DMS 273 treated with DMSO at 0.1 percent for 48 hours (cell line): ENCODE data around the gene TNFRSF21.

Experiments used
- DNase-seq: peaks from one replicate; lab custom pipeline; 2025; lab: John Stamatoyannopoulos, UW

TNFRSF21 gene

DNA sequence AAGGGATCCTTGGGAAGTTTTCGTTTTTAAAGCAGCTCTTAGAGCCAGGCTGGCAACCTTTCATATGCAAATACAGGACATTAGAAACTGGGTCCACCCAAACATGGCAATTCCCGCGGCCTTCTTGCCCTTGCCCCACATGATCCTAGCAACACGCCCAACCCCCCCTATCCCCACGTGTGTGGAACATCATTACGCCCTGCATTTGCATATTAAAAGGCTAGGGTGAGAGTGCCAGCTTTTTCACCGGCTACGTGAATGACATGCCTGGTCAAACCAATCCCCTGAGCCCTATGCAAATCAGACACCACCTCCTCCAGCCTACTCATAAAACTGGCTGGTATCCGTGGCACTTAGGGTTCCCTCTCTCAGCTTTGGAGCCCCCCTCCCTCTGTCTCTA, 88.1 kb downstream of the TNFRSF21 start:
- no peak for DNase-seq

DNA sequence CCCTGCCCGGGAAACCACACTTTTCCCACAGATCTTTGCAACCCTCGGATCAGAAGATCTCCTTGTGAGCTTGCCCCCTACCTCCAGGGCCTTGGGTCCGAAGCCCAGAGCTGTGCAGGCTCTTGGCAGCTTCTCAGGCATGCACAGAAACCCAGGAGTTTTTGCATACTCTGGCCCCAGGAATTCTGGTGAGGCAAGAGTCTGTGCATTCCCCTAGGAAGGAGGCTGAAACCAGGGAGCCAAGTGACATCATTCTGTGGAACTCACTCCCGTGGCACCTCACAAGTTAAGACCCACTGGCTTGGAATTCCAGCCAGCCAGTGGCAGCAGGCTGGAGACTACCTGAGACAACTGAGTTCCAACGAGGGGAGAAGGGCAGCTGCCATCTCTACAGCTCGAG, 100.1 kb downstream of the TNFRSF21 start:
- DNase-seq: no peak

DNA sequence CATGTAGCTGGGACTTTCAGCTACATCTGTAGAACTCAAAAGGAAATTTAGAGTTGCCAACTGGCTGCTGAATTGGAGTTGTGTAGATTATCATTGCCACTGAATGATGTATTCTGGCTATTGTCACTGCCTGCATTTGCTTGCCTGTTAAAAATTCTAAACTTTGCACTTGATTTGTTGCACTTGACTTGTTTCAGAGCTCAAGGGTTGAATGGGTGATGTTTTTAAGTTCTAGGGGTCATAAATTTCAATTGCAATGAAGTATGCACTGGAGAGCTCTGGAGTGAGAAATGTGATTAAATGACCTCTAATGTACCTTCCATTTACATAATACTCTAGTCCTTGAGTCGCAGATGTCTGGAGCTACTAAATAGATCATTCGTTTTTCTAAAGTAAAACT, 102.4 kb downstream of the TNFRSF21 start:
- no peak for DNase-seq

DNA sequence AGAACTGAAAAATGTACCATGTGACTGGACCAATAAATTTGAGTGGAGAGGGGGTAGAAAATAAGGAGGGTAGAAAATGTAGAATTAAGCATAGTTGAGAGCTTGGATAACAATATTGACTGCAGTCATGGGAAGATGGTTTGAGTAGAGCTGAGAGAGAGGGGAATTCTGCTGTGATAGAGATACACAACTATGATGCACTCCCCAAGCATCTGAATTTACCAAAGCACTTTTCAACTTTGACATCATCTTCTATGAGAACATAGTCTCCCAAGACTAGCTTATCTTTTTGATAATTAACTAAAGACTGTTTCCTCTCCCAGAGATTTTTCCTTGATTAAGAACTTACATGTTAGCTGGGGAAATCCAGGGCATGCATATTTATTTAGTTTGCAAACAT, 103.1 kb downstream of the TNFRSF21 start:
- DNase-seq: no peak

DNA sequence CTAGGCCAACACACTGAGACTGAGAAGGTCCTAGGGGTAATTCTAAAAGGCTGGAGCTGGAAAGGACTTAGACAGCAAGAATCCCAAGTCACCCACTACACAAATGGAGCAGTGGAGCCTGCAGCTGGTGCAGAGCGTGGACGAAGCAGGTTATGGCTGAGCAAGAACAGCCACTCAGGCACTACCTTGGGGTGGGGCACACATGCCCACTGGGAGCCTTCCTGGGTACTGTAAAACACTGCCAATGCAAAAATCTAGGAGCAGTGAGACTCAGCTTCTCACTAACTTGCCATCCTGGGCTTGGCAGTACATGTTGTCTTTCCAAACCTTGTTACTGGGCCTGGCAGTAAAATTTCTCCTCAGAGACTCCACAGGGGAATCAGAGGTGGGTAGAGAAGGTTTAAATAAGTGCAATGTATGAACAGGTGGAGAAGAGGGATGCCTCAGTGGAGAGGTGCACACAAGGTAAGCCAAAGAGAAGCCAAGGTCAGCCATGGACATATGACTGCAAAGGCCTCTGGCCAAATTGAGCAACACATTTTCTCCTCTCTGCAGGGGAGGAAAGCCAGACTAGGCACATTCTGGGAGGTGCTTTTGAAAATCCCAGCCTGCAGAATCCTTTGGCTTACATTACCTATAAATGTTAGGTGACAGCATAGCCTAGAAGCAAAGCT, 105.6 kb downstream of the TNFRSF21 start:
- no peak for DNase-seq

DNA sequence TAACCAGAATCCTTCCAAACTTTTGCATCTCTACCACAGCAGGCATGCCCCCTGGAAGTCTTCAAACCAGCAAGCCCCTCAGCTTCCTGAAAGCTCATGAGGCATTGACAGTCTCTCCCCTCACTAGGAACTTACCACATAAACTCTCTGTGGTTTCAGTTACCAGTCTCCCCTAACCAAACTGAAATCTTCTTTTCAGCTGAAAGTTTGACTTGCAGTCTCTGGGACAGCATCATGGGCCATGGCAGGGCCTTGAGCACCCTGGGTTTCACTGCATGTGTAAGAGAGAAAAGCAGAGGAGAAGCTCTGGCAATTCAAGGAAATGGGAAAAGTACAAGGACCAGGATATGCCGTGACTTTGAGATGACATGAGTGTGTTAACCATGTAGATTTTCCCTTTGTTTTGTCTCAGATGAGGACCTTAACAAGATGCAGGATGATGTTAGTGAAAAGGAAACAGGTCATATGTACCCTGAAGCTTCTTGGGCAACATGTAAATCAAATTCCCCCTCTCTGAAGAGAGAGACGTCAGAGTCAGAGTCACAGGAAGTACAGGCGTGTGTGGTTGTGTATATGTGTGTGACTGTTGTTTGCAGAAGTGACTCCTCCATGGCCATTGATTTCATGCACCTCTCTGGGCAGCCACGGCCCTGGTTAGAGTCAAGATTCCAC, 106.3 kb downstream of the TNFRSF21 start:
- no peak for DNase-seq

DNA sequence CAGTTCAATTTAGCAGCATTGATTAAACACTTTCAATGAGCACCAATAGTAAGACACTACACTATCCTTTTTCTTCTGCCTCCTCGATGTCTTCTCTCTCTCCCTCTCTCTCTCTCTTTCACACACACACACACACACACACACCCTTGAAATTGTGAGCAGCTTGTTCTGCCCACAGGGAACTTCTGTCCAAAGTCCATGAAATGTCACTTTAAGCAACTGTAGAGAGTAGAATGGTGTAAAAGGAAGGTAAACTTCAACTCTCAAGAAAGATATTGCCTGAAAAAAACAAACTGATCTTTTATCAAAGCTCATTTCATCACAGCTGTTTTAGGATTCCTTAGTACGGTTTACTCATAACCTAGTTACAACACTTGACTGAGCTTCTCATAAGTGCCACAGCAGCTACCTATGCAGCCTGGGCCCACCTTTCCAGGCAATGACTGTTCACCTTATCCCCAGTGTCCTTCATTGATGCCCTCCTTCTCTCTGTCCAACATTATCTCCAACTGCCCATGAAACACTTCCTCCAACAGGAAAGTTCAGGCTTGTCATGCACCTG, 107.0 kb downstream of the TNFRSF21 start:
- no peak for DNase-seq

DNA sequence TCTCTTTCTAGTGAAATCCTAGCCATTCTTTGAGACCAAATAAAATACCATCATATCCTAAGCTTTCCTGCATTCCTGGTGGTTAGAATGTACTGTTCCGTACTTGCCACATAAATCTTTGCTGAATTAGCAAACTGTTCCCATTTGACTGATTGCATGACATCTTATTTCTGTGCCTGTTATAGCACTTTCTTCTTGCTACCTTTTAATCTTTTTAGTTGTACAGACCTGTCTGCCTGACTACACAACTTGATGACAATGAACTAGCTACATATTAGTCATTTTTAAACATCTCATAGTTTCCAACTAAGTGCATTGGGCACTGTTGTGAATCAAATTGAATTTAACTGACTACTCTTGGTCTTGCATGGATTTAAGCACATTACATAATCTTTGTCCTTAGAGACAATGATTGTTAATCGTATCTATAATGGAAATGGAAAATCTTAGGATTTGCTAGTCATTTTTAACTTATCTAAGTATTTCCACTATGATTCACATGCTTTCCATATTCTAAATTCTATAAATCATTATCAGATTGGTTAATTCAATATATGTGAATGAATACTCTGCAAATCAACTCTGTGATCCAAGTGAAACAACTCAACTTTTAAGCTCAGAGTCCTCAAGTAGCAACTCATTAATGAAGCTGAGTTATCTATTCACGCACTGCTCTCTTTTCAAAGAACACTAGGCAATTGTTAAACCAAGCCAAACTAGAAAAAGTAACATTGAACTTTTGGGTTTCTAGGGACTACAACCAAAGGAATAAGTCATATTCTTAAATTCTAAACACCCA, 109.0 kb downstream of the TNFRSF21 start:
- no peak for DNase-seq

DNA sequence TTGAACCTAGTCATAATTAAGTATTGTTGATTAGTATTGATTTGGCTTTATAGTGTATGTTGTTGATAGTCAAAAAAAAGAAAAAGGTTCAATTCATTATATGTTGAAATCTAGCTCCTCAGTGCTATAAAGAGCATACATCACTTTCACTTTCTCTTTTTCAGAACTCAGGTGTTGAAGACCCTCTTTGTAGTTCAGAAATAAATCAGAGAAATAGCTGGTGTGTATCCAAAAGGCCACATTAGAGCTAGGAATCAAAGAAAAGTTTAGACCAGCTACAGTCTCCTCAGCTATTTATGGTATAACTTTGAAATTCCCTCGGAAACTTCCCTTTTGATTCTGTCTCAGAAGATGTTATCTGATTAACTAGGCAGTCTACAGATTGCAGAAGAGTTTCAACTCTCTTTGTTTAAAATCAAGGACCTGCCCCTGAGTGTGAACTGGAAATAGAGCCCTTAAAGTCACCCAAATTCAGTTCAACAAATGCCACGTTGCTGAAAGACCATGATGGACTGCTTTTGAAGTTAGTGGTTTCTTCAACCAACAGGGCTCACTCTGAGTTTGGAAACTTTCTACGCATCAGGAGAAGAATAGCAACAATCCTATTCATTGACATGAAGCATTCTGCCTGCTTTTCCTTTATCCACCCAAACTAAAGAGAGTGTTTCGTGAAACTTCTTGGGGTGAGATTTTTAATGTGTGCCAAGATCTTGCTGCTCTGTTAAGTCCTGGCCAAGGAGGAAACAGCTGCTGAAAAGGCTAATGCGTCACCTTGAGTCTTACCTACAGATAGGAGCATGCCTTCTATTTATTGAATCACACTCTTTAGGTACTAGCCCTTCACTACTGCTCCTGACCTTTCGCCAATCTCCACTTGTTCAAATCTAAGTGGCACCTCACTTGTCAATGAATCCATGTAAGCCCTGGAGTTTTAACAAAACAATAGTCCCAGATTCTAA, 111.7 kb downstream of the TNFRSF21 start:
- no peak for DNase-seq

DNA sequence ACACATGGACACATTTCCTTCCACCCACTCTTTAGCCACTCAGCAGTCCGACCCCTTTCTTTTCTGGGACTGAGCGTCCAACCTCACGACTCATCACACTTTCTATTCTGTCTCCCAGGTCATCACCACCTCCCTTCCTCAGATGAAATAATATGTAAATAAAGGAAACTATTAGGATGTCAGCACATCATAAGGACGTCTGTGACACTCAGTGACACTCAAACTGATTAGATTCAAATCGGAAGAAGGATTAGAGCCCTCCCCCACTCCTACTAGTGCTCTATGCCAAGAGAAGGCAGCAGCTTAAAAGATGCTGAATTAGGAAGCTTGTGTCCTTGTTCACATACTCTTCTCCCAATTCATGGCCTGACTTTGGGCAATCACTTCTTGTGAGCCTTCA, 113.6 kb downstream of the TNFRSF21 start:
- no peak for DNase-seq

DNA sequence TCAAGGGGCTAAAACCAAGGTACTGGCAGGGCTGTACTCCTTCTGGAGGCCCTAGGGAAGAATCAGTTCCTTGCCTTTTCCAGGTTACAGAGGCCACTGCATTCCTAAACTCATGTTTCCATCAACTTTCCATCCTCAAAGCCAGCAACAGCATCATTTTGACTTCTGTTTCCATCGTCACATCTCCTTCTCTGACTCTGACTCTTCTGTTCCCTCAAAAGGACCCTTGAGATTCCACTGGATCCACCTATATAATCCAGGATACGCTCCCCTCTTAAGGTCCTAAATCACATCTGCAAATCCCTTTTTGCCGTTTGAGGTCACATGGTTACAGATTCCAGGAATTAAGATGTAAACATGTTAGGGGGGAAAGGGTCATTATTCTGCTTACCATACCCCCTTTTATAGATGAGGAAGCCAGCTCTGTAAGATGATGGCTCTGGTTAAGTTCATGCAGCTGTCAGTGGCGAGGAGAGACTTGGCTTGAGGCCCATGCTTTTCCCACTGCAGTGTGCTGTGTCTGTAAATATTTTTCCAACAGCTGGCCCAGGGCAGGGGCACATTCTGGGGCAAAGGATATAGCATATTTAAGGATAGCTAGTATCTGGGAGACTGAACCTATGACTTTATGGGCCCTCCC, 114.6 kb downstream of the TNFRSF21 start:
- DNase-seq: peak; percentile 20

DNA sequence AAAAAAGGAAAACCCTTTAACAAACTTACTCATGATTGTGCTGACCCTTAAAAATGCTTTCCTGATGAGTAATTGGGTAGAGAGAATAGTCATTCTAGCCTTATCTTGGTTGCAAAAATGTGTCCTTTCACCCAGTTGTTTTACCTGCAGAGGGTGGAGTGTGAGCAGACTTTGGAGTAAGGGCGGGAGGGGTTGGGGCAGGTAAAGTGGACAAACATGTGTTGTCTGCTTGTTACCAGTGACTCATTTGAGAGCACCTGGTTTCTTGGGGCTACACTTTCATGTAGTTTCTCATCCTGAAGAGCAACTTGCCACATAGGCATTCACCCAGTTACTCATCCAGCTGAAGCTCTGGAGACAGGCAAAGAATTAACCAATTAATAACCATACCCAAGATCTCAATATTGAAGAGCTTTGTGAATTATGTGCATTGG, 121.1 kb downstream of the TNFRSF21 start:
- DNase-seq: no peak

DNA sequence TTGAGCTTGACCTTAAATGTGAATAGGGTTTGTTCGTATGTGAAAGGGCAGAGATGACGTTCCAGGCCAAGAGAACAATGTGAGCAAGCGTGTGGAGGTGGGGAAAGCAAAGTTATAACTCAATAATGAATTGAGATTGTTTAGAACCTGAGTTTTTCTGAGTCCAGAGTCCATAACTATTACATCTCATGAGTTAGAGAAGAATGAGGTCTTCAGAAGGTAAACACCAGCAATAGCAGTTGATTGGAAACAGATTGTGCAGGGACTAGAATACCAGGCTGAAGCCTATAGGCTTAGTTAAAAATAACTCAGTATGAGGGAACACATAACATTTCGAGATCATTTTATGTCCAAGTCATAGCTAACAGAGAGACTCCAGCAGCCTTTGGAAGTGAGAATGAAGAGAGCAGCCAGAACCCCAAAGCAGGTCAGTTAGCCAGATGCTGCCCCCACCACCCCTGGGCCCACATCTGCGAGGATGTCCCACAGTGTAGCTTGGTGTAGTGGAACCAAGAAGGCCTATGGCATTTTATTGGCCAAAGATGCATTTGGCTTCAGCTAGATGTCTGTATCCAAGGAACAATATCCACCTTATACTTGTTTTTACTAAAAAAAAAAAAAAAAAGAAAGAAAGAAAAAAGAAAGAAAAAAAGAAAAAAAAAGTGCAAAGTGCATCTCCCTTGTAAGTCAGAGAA, 121.7 kb downstream of the TNFRSF21 start:
- no peak for DNase-seq

DNA sequence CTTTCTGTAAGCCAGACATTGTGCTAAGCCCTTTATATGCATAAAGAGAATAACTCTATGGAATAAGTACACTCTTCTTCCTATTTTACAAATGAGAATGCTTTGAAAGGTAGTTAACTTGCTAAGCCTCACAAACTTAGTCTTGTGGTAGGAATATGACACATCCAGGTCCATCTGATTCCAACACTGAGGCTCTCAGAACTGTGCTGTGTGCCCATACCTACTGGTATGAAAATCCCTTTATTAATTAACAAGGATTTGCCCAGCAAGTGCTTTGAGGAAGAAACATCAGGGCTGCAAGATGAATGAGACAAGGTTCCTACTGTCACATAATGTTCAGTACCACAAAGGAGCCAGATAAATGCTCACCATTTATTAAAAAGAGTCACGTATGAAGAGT, 122.6 kb downstream of the TNFRSF21 start:
- no peak for DNase-seq

DNA sequence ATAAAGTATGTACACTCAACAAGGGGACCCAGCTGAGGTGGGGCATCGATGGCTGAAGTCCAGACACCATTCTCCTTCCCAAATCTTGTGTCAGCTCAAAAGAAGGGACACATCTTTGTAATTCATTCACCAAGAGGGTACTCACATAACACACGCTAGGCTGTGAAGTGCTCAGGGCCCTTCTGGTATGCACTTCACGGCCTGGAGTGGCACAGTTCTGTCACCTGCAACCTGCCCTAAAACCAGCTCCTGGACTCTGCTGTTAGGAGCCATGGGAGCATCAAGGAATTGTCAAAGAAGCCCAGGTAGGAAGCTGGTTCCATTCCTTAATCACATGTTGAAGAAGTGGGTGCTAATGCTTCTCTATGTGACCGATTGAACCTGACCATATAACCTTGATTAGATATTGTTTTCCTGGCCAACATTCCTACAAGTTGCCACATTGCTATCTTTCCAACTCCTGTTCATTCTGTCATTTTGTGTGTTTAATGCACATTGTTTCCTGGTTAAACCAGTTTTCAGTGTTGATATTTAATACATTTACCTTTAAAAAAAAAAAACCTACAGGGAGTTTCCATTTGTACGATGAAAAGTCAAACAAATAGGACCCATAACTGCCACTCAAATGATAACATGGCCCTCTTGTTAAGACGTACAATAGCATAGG, 127.3 kb downstream of the TNFRSF21 start:
- DNase-seq: no peak

DNA sequence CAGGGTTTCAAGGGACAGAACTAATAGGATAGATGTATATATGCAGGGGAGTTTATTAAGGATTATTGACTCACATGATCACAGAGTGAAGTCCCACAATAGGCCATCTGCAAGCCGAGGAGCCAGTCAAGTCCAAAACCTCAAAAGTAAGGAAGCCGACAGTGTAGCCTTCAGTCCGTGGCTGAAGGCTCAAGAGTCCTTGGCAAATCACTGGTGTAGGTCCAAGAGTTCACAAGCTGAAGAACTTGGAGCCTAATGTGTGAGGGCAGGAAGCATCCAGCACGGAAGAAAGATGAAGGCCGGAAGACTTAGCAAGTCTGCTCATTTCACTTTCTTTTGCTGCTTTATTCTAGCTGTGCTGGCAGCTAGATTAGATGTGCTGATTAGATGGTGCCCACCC, 128.0 kb downstream of the TNFRSF21 start:
- DNase-seq: no peak
